GM12878 (cell line): ENCODE measurements around the gene UBP1. TPM values are rescaled to one million over a fixed set of nuclear protein-coding genes. Genes with fewer than 3 reads are reported as not detected.

Experiments used
- ATAC-seq: fragments of 200-7000 bp; cut with Tn5 transposase; 3 replicates; pipeline ENCODE4 v1.9.1; 2020; ENCODE audit warnings: mild to moderate bottlenecking, moderate library complexity
- BruUV-seq: library from RNA; stranded (reverse); fragments of 400-500 nt; replicated peaks from 2 replicates; lab custom pipeline; 2021; lab: Mats Ljungman, UMichigan
- CTCF ChIA-PET: fragments of 300-600 bp; sonication (Branson Sonifier 250); formaldehyde crosslinking; extraction: SDS; loops from one replicate; lab custom pipeline; 2021; ENCODE audit warnings: inconsistent platforms; lab: Yijun Ruan, JAX
- POLR2A ChIA-PET: fragments of 350-600 bp; formaldehyde crosslinking; extraction: SDS; loops from one replicate; lab custom pipeline; 2021; ENCODE audit warnings: inconsistent platforms; lab: Charles Lee
- RAD21 ChIA-PET: fragments of 300-600 bp; sonication (Branson Sonifier 250); formaldehyde crosslinking; loops from one replicate; lab custom pipeline; 2023; ENCODE audit warnings: antibody characterized with exemption; ENCODE audit not compliant: unreplicated experiment; lab: Charles Lee
- SMC1A ChIA-PET: fragments of 300-600 bp; sonication (Branson Sonifier 250); formaldehyde crosslinking; loops from one replicate; lab custom pipeline; 2023; ENCODE audit not compliant: unreplicated experiment, uncharacterized antibody; lab: Charles Lee
- DNase-seq: peaks from one replicate; pipeline ENCODE4 v3.0.0-alpha.2; 2011; ENCODE audit warnings: low read depth, low spot score
- FAIRE-seq: peaks from 3 replicates; lab custom pipeline; 2011; peaks lifted over from hg19 to GRCh38; lab: Jason Lieb, UNC
- H2AFZ ChIP-seq: 2 replicates; pipeline ENCODE4 v1.6.0; 2011; ENCODE audit warnings: low read depth, low read length, control low read depth; ENCODE audit not compliant: control insufficient read depth
- H3K27ac ChIP-seq: 2 replicates; pipeline ENCODE4 v1.5.1; 2011; ENCODE audit warnings: control low read depth; ENCODE audit not compliant: control insufficient read depth, insufficient read depth
- H3K27me3 ChIP-seq, 2 experiments: replicated peaks in 1 of 2; 2 replicates each; pipeline versions ENCODE4 v1.6.0 to v1.6.1; 2011; ENCODE audit warnings: low read length in 1 of 2; ENCODE audit not compliant: control insufficient read depth in 2 of 2, insufficient read depth in 2 of 2
- H3K36me3 ChIP-seq, 2 experiments: 2 replicates each; pipeline ENCODE4 v1.5.1; 2011; ENCODE audit warnings: low read length in 1 of 2; ENCODE audit not compliant: control insufficient read depth in 2 of 2, insufficient read depth in 2 of 2
- H3K4me1 ChIP-seq: 2 replicates; pipeline ENCODE4 v1.6.1; 2011; ENCODE audit warnings: mild to moderate bottlenecking, low read length, moderate library complexity, mixed read lengths; ENCODE audit not compliant: control insufficient read depth, insufficient read depth
- H3K4me2 ChIP-seq: 2 replicates; pipeline ENCODE4 v1.6.0; 2011; ENCODE audit warnings: control low read depth; ENCODE audit not compliant: control insufficient read depth, insufficient read depth
- H3K4me3 ChIP-seq: fragments of 200-600 bp; sonication (generic); 2 replicates; pipeline ENCODE4 v1.5.1; 2016
- H3K79me2 ChIP-seq: 2 replicates; pipeline ENCODE4 v1.6.0; 2011; ENCODE audit warnings: low read length; ENCODE audit not compliant: control insufficient read depth, insufficient read depth
- H3K9ac ChIP-seq: 2 replicates; pipeline ENCODE4 v1.8.0; 2011; ENCODE audit warnings: low read length, control low read depth, mixed read lengths; ENCODE audit not compliant: control insufficient read depth, insufficient read depth
- H3K9me3 ChIP-seq: replicated peaks from 3 replicates; pipeline ENCODE4 v1.5.1; 2011; ENCODE audit warnings: mild to moderate bottlenecking, low read length; ENCODE audit not compliant: control insufficient read depth, insufficient read depth
- H4K20me1 ChIP-seq: 2 replicates; pipeline ENCODE4 v1.6.0; 2011; ENCODE audit not compliant: control insufficient read depth, insufficient read depth
- BACH1 ChIP-seq: fragments of 450-650 bp; IDR thresholded peaks from 2 replicates; pipeline ENCODE4 v1.6.1; 2017; ENCODE audit warnings: mild to moderate bottlenecking, borderline replicate concordance
- BHLHE40 ChIP-seq, 2 experiments: fragments of 450-650 bp in 1 of 2; IDR thresholded peaks; 2 replicates each; pipeline ENCODE4 v1.6.1; 2011 to 2017; ENCODE audit warnings: low read depth in 2 of 2, borderline replicate concordance in 1 of 2, improper control_type of control experiment in 1 of 2, low read length in 1 of 2, mild to moderate bottlenecking in 1 of 2
- CBX3 ChIP-seq: fragments of 200-600 bp; sonication (generic); IDR thresholded peaks from 2 replicates; pipeline ENCODE4 v1.6.1; 2016; ENCODE audit warnings: low read depth, borderline replicate concordance
- CREM ChIP-seq: IDR thresholded peaks from 2 replicates; pipeline ENCODE4 v1.6.1; 2014; ENCODE audit warnings: antibody characterized with exemption, low read depth
- CTCF ChIP-seq, 3 experiments: IDR thresholded peaks in 2 of 3; conservative IDR thresholded peaks in 1 of 3; 2 replicates each; pipeline ENCODE4 v1.5.1; 2011; ENCODE audit warnings: low read depth in 3 of 3, low read length in 3 of 3, mild to moderate bottlenecking in 3 of 3, control low read depth in 2 of 3, moderate library complexity in 2 of 3, inconsistent platforms in 1 of 3, mixed read lengths in 1 of 3; ENCODE audit not compliant: control insufficient read depth in 2 of 3, insufficient read depth in 1 of 3; ENCODE audit errors: extremely low read depth in 1 of 3
- EP300 ChIP-seq, 2 experiments: fragments of 150-350 bp in 1 of 2; IDR thresholded peaks; 2 replicates each; pipeline ENCODE4 v1.6.1; 2011 to 2012; ENCODE audit warnings: low read depth in 2 of 2, low read length in 2 of 2, borderline replicate concordance in 1 of 2, improper control_type of control experiment in 1 of 2, inconsistent platforms in 1 of 2; ENCODE audit not compliant: control insufficient read depth in 1 of 2
- EZH2 ChIP-seq: IDR thresholded peaks from 2 replicates; pipeline ENCODE4 v1.6.1; 2012; ENCODE audit warnings: low read depth, mild to moderate bottlenecking, control low read depth, inconsistent platforms, low read length, borderline replicate concordance; ENCODE audit not compliant: control insufficient read depth
- HDGF ChIP-seq: fragments of 450-650 bp; IDR thresholded peaks from 2 replicates; pipeline ENCODE4 v1.6.1; 2016; ENCODE audit warnings: antibody characterized with exemption
- IRF4 ChIP-seq: IDR thresholded peaks from 2 replicates; pipeline ENCODE4 v1.6.1; 2011; ENCODE audit warnings: low read depth, low read length
- KLF5 ChIP-seq: fragments of 450-650 bp; IDR thresholded peaks from 2 replicates; pipeline ENCODE4 v1.6.1; 2014; ENCODE audit warnings: mild to moderate bottlenecking; ENCODE audit not compliant: partially characterized antibody
- NFIC ChIP-seq: IDR thresholded peaks from 2 replicates; pipeline ENCODE4 v1.6.1; 2012; ENCODE audit warnings: low read depth, mild to moderate bottlenecking, inconsistent platforms, low read length, moderate library complexity
- NR2C2 ChIP-seq: IDR thresholded peaks from 2 replicates; pipeline ENCODE4 v1.6.1; 2011; ENCODE audit warnings: borderline replicate concordance, low read depth; ENCODE audit not compliant: control insufficient read depth, insufficient read length
- RFX5 ChIP-seq: IDR thresholded peaks from 2 replicates; pipeline ENCODE4 v1.6.1; 2011; ENCODE audit warnings: low read depth, low read length, improper control_type of control experiment
- RUNX3 ChIP-seq: IDR thresholded peaks from 2 replicates; pipeline ENCODE4 v1.6.1; 2012; ENCODE audit warnings: low read length, inconsistent platforms
- SREBF1 ChIP-seq: IDR thresholded peaks from 2 replicates; pipeline ENCODE4 v1.6.1; 2012; ENCODE audit warnings: mild to moderate bottlenecking, low read length
- ZBTB33 ChIP-seq: fragments of 450-650 bp; IDR thresholded peaks from 2 replicates; pipeline ENCODE4 v1.6.1; 2017; ENCODE audit warnings: mild to moderate bottlenecking
- ZNF274 ChIP-seq: IDR thresholded peaks from one replicate; pipeline ENCODE4 v1.8.0; 2011; ENCODE audit not compliant: insufficient read length, insufficient read depth
- ZNF384 ChIP-seq: IDR thresholded peaks from 2 replicates; pipeline ENCODE4 v1.6.1; 2012; ENCODE audit warnings: low read depth, mild to moderate bottlenecking, low read length, improper control_type of control experiment, borderline replicate concordance
- ZNF622 ChIP-seq: fragments of 450-650 bp; IDR thresholded peaks from 2 replicates; pipeline ENCODE4 v1.6.1; 2017; ENCODE audit warnings: mild to moderate bottlenecking, inconsistent platforms
- ZSCAN29 ChIP-seq: fragments of 450-650 bp; IDR thresholded peaks from 2 replicates; pipeline ENCODE4 v1.6.1; 2017; ENCODE audit warnings: mild to moderate bottlenecking, moderate library complexity
- WGBS: methylation state at CpG from one replicate; pipeline ENCODE4 v1.1.6; 2016; ENCODE audit warnings: low lambda C conversion rate; ENCODE audit not compliant: insufficient replicate concordance, insufficient coverage; ENCODE audit errors: missing lambda C conversion rate; 5-methylcytosine and 5-hydroxymethylcytosine counted together
- in situ Hi-C: fragments of 300-500 bp; cut with MboI; formaldehyde crosslinking; loops from 9 replicates; pipeline ENCODE4 v1.14.3; 2018; ENCODE audit warnings: mixed read lengths
- intact Hi-C: fragments of 100-400 bp; cut with micrococcal nuclease; formaldehyde crosslinking; loops from one replicate; pipeline ENCODE4 v1.14.2; 2022; ENCODE audit not compliant: unreplicated experiment
- polyA plus RNA-seq, 11 experiments: library from polyadenylated mRNA; depleted of rRNA in 4 of 11; unstranded in 6 of 11; stranded (reverse) in 5 of 11; fragments of >200 nt; fragmentation: Nextera tagmentation in 4 of 11; fragmentation: Illumina TruSeq in 1 of 11; extraction: Ambion mirVana in 4 of 11; extraction: Trizol in 1 of 11; gene quantifications; 1 replicate in 1 of 11; 2 replicates in 10 of 11; pipeline versions ENCODE4 v1.2.1 to v1.2.3, GENCODE V29; 2011 to 2016; ENCODE audit warnings: inconsistent platforms in 2 of 11, missing spikeins in 2 of 11, low read depth in 1 of 11
- total RNA-seq, 4 experiments: library from RNA; depleted of rRNA in 3 of 4; stranded (reverse); fragments of >200 nt in 3 of 4; fragmentation: Illumina TruSeq in 1 of 4; extraction: Trizol in 1 of 4; gene quantifications; 2 replicates each; pipeline versions ENCODE4 v1.2.1 to v1.2.3, GENCODE V29; 2013 to 2021

The UBP1 gene
- total and polyA plus RNA-seq, 10 of the 15 experiments (the other 5 are each of a cell fraction or from before 2014, with no cell fraction given) = 9.3 to 93.6 (median 52.4) TPM

- TF ChIP-seq CTCF (IDR thresholded peaks at IDR 0.05 in 2 of 3, conservative IDR thresholded peaks at IDR 0.05 in 1 of 3; ENCODE audit: control insufficient read depth in 2 of 3, extremely low read depth in 1 of 3, insufficient read depth in 1 of 3, low read depth in 3 of 3, low read length in 3 of 3) = no peak
- no peak for TF ChIP-seq NR2C2
- no peak for TF ChIP-seq CREM
- no peak for TF ChIP-seq EP300 (IDR thresholded peaks at IDR 0.05; ENCODE audit: borderline replicate concordance in 1 of 2, control insufficient read depth in 1 of 2, low read depth in 2 of 2, low read length in 2 of 2)
- TF ChIP-seq RFX5 = no peak
- TF ChIP-seq KLF5 = no peak
- no peak for TF ChIP-seq HDGF
- TF ChIP-seq SREBF1 = no peak
Measured at GRCh38 chr3:33360136-33360825, 79.9 kb downstream of the UBP1 start (continued).

GRCh38 chr3:33358172-33358781 is 81.9 kb downstream of the UBP1 start:
- no TSS peak for BruUV-seq
- no peaks in the 10 kb centered on the region for H4K20me1 ChIP-seq
- H3K36me3 ChIP-seq = no peaks in the 10 kb centered on the region
- H3K9ac ChIP-seq = no peak overlapping the region
- H3K79me2 ChIP-seq = no peaks in the 10 kb centered on the region
- ChIA-PET SMC1A (interaction anchor here (0.6 to 1.2 kb wide), 3 partner anchors 14 to 1060 kb away, joined by 3 to 5 read pairs (median 3); no protein-coding TSS in a partner anchor), CTCF (interaction anchor here (0.8 to 1.2 kb wide), 2 partner anchors 14 to 15 kb away, joined by 3 to 4 read pairs; no protein-coding TSS in a partner anchor), POLR2A (interaction anchor here (0.7 kb wide), 1 partner anchor 401 kb away, joined by 8 read pairs; no protein-coding TSS in a partner anchor), RAD21 (no interaction called here)
- no peak overlapping the region for H3K4me2 ChIP-seq
- no peak overlapping the region for H2AFZ ChIP-seq
- ATAC-seq (no peak), DNase-seq (no peak), FAIRE-seq (no peak)
- H3K27ac ChIP-seq = no peak overlapping the region
- in situ Hi-C loops (no loop called here), intact Hi-C loops (no loop called here)
- H3K4me3 ChIP-seq = no peak overlapping the region
- H3K27me3 ChIP-seq = no peaks in the 10 kb centered on the region; a peak in 1 of 4 replicates
- no peaks in the 10 kb centered on the region for H3K9me3 ChIP-seq
- 53% methylated on average over 4 of the region's 4 CpGs for WGBS
- no peaks in the 10 kb centered on the region for H3K4me1 ChIP-seq
- TF ChIP-seq NFIC (no peak), EZH2 (no peak), BACH1 (no peak), ZNF384 (no peak), ZNF274 (no peak), BHLHE40 (IDR thresholded peaks at IDR 0.05; ENCODE audit: borderline replicate concordance in 1 of 2, low read depth in 2 of 2, low read length in 1 of 2) (no peak), ZSCAN29 (no peak), IRF4 (no peak), CBX3 (no peak), ZNF622 (no peak), ZBTB33 (no peak), RUNX3 (no peak)
